Ovary (tissue), 9 donors: Measurements from ENCODE around the gene HECW1. TPM values are rescaled to one million over a fixed set of nuclear protein-coding genes. Genes with fewer than 3 reads are reported as not detected.
A peak's percentile ranks its signal among the peaks of the same experiment; 100 is the strongest.

Experiments
- DNase-seq, 5 donors: peaks; one replicate each; pipeline ENCODE4 v3.0.0-alpha.2; 2019 to 2020
- H3K27ac ChIP-seq, 2 donors: fragments of 200-600 bp; one replicate each; pipeline versions ENCODE4 v1.5.1 to v1.8.0; 2019 to 2022
- H3K27me3 ChIP-seq: fragments of 200-600 bp; one replicate; pipeline ENCODE4 v1.8.0; 2022
- H3K36me3 ChIP-seq: fragments of 200-600 bp; sonication (generic); one replicate; pipeline ENCODE4 v1.5.1; 2019
- H3K4me1 ChIP-seq: one replicate; pipeline ENCODE4 v1.8.1; 2013; ENCODE audit warnings: mild to moderate bottlenecking, moderate library complexity; ENCODE audit not compliant: insufficient read depth
- H3K4me3 ChIP-seq: fragments of 200-600 bp; sonication (generic); one replicate; pipeline ENCODE4 v1.5.1; 2017
- H3K9me3 ChIP-seq, 2 donors: fragments of 200-600 bp in 1 of 2; sonication (generic) in 1 of 2; one replicate each; pipeline versions ENCODE4 v1.5.1 to v1.8.1; 2013 to 2019; ENCODE audit warnings: mild to moderate bottlenecking in 1 of 2, moderate library complexity in 1 of 2
- EP300 ChIP-seq: sonication (generic); formaldehyde crosslinking; IDR thresholded peaks from one replicate; pipeline ENCODE4 v1.6.1; 2017; ENCODE audit warnings: antibody characterized with exemption
- POLR2A ChIP-seq: fragments of 450-650 bp; IDR thresholded peaks from one replicate; pipeline ENCODE4 v1.6.1; 2017; ENCODE audit warnings: antibody characterized with exemption, mild to moderate bottlenecking, moderate library complexity
- WGBS, 3 donors: extraction: QIAGEN DNeasy Blood & Tissue Kit in 1 of 3; methylation state at CpG; one replicate each; pipeline versions ENCODE4 v1.1.5 to v1.1.7; 2013 to 2017; 5-methylcytosine and 5-hydroxymethylcytosine counted together
- intact Hi-C, 4 donors: fragments of 100-400 bp; cut with DNase I; formaldehyde crosslinking; loops; one replicate each; pipeline versions ENCODE4 v1.11.0 to v1.15.1; 2022 to 2023
- polyA plus RNA-seq, 2 donors: library from polyadenylated mRNA; stranded (reverse); fragments of 200-250 nt in 1 of 2; fragments of 350-450 nt in 1 of 2; fragmentation: Illumina TruSeq in 1 of 2; extraction: RNeasy Lipid Tissue Mini Kit (QIAGEN cat#74804) in 1 of 2; gene quantifications; one replicate each; pipeline ENCODE4 v1.2.3, GENCODE V29; 2013 to 2014
- total RNA-seq, 7 donors: library from RNA; depleted of rRNA in 2 of 7; stranded (reverse); fragments of >200 nt in 2 of 7; fragmentation: NEBNext Ultra II Directional in 3 of 7; extraction: Animal tissue kit (Norgen Biotek cat#: 25700) in 3 of 7; gene quantifications; one replicate each; pipeline versions ENCODE4 v1.1.0 to v1.2.4, GENCODE V29; 2016 to 2023
- TF ChIP-seq, protein P1 (sequence below), 3 donors: fragments of 450-650 bp in 2 of 3; fragments of 200-600 bp in 1 of 3; IDR thresholded peaks; one replicate each; pipeline versions ENCODE4 v1.5.1 to v1.8.0; 2016 to 2022; ENCODE audit warnings: antibody characterized with exemption in 3 of 3, mild to moderate bottlenecking in 1 of 3
- donor health status: DM: no; HTN: no; CAD: no; lungs with moderate emphysema.
- donor health status: DM: no; HTN: no; CAD: no.
- donor health status: Bipolar disorder and iron deficiency.
- donor health status: DM: yes; HTN: yes; CAD: no.
- donor health status: DM: no; HTN: no; CAD: no.
- donor health status: DM: yes; HTN: yes; CAD: no.

The HECW1 gene
- total and polyA plus RNA-seq, 9 donors = 0.31 to 6.4 (median 1.8) TPM; not detected in 1

DNA sequence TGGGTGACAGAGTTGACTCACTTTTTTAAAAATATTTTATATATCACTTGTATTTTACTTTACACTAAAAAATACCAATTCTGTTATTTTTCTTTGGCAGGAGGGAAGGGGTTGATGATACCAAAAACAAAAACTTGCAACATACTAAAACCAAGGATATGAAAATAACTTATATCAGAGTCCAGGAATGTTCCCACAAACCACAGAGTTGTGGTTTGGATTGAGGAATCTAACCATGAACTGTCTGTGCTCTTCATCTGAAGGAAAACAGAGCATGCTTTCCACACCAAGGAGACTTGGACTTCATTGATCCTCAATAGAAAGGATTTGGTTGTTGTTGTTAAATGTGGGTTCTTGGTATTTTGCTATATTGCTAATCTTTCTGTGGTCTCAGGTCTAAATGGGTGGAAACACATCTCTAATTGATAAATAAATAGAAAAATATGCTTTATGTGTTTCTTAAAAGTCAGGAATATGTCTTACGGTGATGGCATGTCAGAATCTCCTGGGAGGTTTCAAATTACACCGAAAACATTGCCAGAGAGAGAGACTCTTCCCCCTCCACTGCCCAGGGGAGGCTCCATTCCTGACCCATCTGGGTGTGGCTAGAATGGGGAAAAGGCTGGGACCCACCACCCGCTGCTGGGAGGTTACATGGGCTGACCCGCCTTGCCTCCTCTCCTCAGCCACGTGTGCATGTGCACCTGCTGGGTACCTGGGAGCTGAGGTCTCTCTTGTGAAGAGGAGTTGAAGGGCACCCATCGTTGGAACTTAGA, 423.6 kb downstream of the HECW1 start:
- Histone ChIP-seq H3K36me3 (no peaks in the 10 kb centered on the region), H3K9me3 (no peaks in the 10 kb centered on the region), H3K4me3 (no peak overlapping the region), H3K27ac (peak overlapping the region in 1 of 2 donors; percentile 60), H3K4me1 (peaks cover 20% of the 10 kb centered on the region), H3K27me3 (no peaks in the 10 kb centered on the region)
- WGBS, 3 donors = 18 to 41% (median 28%) methylated on average over 6 of the region's 6 CpGs
- DNase-seq = peak in 3 of 5 donors; percentile 27 to 57 (median 42)
- TF ChIP-seq, protein P1, sequence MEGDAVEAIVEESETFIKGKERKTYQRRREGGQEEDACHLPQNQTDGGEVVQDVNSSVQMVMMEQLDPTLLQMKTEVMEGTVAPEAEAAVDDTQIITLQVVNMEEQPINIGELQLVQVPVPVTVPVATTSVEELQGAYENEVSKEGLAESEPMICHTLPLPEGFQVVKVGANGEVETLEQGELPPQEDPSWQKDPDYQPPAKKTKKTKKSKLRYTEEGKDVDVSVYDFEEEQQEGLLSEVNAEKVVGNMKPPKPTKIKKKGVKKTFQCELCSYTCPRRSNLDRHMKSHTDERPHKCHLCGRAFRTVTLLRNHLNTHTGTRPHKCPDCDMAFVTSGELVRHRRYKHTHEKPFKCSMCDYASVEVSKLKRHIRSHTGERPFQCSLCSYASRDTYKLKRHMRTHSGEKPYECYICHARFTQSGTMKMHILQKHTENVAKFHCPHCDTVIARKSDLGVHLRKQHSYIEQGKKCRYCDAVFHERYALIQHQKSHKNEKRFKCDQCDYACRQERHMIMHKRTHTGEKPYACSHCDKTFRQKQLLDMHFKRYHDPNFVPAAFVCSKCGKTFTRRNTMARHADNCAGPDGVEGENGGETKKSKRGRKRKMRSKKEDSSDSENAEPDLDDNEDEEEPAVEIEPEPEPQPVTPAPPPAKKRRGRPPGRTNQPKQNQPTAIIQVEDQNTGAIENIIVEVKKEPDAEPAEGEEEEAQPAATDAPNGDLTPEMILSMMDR (IDR thresholded peaks at IDR 0.05) = no peak
- TF ChIP-seq POLR2A (no peak), EP300 (no peak)
- intact Hi-C loops = no loop called here

DNA sequence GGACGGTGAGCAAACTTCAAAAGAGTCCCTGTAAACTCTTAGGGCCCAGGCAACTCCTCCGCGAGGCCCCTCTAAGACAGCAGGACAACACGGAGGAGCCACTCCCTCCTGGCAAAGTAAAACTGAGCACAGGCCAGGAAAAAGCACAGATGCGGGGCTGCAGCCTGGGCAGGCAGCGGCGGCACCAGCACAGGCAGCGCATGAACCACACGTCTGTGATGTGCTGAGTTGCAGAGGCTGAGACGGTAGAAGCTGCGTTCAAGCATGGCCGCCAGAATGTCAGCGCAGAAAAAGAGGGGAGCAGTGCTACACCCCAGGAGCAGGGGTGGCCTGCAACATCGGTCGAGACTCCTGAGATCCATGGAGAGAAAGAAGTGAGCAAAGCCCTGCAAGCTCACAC, 424.3 kb downstream of the HECW1 start:
- Histone ChIP-seq H3K9me3 (no peaks in the 10 kb centered on the region), H3K4me3 (no peak overlapping the region), H3K4me1 (peaks cover 20% of the 10 kb centered on the region), H3K27me3 (no peaks in the 10 kb centered on the region), H3K36me3 (no peaks in the 10 kb centered on the region), H3K27ac (peak overlapping the region in 1 of 2 donors; percentile 60)
- intact Hi-C loops = no loop called here
- TF ChIP-seq EP300 = no peak
- TF ChIP-seq, protein P1 (IDR thresholded peaks at IDR 0.05) = no peak
- no peak for TF ChIP-seq POLR2A
- peak in 3 of 5 donors; percentile 26 to 49 (median 29) for DNase-seq
- WGBS, 3 donors = 46 to 64% (median 59%) methylated on average over 12 to 15 of the region's 15 CpGs

DNA sequence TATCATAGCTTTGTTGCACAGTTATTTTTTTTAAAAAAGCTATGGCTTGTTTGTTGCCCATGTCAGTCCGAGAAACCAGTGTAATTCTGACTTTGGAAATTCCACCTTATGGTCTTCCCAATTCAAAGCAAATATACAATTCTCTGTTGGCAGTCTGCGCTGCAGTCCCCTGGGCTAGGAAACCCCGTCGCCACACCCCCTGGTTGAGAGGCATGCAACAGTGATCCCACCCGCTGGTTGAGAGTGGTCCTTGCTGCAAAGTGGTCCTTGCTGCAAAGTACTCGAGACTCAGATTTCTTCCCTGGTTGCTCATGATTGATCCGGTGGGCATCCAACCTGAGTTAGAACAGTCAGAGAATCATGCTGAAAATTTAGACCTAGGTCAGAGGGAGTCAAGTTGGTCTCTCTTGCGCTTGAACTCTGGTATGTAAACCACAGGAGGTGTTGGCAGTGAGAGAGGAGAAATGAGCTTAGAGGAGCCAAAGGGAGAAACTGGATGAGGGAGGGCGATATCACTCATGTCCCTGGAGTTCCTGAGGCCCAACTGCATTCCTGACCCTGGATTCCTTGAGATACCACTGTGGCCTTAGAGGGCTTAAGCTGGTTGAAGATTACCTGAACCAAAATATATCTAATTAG, 425.4 kb downstream of the HECW1 start:
- Histone ChIP-seq H3K36me3 (no peaks in the 10 kb centered on the region), H3K27ac (no peak overlapping the region), H3K4me1 (peaks cover 20% of the 10 kb centered on the region), H3K27me3 (no peaks in the 10 kb centered on the region), H3K4me3 (no peak overlapping the region), H3K9me3 (no peaks in the 10 kb centered on the region)
- TF ChIP-seq, protein P1 (IDR thresholded peaks at IDR 0.05) = no peak
- no peak for TF ChIP-seq POLR2A
- no peak for TF ChIP-seq EP300
- whole genome bisulfite sequencing, 3 donors = 63 to 75% (median 66%) methylated on average over 9 of the region's 9 CpGs
- no peak for DNase-seq
- intact Hi-C loops = no loop called here

DNA sequence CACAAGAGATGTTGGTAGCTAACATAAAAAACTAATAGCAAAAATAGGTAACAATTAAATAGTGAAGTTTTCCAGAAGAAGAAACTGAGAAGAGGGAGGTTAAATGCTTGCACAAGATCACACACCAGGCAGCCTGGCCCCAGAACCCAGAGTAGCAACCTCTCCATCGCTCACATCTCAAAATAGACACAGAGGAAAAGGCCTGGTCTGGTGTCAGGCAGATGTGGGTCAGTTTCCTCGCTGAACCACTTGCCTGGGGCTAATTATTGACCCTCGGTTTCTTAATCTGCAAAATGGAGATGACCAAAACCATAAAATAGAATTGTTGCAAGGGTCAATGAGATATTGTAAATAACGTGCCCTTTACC, 425.9 kb downstream of the HECW1 start:
- H3K4me1 ChIP-seq = peaks cover 20% of the 10 kb centered on the region
- intact Hi-C loops = no loop called here
- H3K27me3 ChIP-seq = no peaks in the 10 kb centered on the region
- H3K4me3 ChIP-seq = no peak overlapping the region
- H3K9me3 ChIP-seq = no peaks in the 10 kb centered on the region
- TF ChIP-seq EP300 = no peak
- TF ChIP-seq, protein P1 (IDR thresholded peaks at IDR 0.05) = no peak
- no peak for TF ChIP-seq POLR2A
- no peak overlapping the region for H3K27ac ChIP-seq
- 69 to 92% (median 89%) methylated on average over 4 of the region's 4 CpGs for WGBS, 3 donors
- no peaks in the 10 kb centered on the region for H3K36me3 ChIP-seq
- no peak for DNase-seq
